Lower leg skin (tissue), 3 donors: Measurements from ENCODE around the gene TTC24.

ENCODE experiments used
- CTCF ChIP-seq, 3 donors: fragments of 450-650 bp; IDR thresholded peaks; one replicate each; pipeline ENCODE4 v1.5.1; 2016; ENCODE audit warnings: antibody characterized with exemption in 3 of 3, mild to moderate bottlenecking in 3 of 3, moderate library complexity in 2 of 3
- POLR2A ChIP-seq, 2 donors: fragments of 450-650 bp; IDR thresholded peaks; one replicate each; pipeline ENCODE4 v1.6.1; 2016 to 2017; ENCODE audit warnings: antibody characterized with exemption in 2 of 2, mild to moderate bottlenecking in 1 of 2, moderate library complexity in 1 of 2

GRCh38 chr1:156547434-156547833, 32.1 kb upstream of the TTC24 start:
- TF ChIP-seq CTCF (IDR thresholded peaks at IDR 0.05), result no peak
- no peak for TF ChIP-seq POLR2A (IDR thresholded peaks at IDR 0.05)
